Ovary (tissue), 9 donors: ENCODE measurements around the gene ATF6. TPM values are rescaled to one million over a fixed set of nuclear protein-coding genes. Genes with fewer than 3 reads are reported as not detected.
"Not testable (repeated sequence)": the region's sequence is repeated elsewhere in the genome, so short reads cannot be mapped to it uniquely, and the experiment has no call there.

Source experiments
- DNase-seq, 5 donors: peaks; one replicate each; pipeline ENCODE4 v3.0.0-alpha.2; 2019 to 2020
- H3K27ac ChIP-seq, 2 donors: fragments of 200-600 bp; one replicate each; pipeline versions ENCODE4 v1.5.1 to v1.8.0; 2019 to 2022
- H3K27me3 ChIP-seq: fragments of 200-600 bp; one replicate; pipeline ENCODE4 v1.8.0; 2022
- H3K36me3 ChIP-seq: fragments of 200-600 bp; sonication (generic); one replicate; pipeline ENCODE4 v1.5.1; 2019
- H3K4me1 ChIP-seq: one replicate; pipeline ENCODE4 v1.8.1; 2013; ENCODE audit warnings: mild to moderate bottlenecking, moderate library complexity; ENCODE audit not compliant: insufficient read depth
- H3K4me3 ChIP-seq: fragments of 200-600 bp; sonication (generic); one replicate; pipeline ENCODE4 v1.5.1; 2017
- H3K9me3 ChIP-seq, 2 donors: fragments of 200-600 bp in 1 of 2; sonication (generic) in 1 of 2; one replicate each; pipeline versions ENCODE4 v1.5.1 to v1.8.1; 2013 to 2019; ENCODE audit warnings: mild to moderate bottlenecking in 1 of 2, moderate library complexity in 1 of 2
- EP300 ChIP-seq: sonication (generic); formaldehyde crosslinking; IDR thresholded peaks from one replicate; pipeline ENCODE4 v1.6.1; 2017; ENCODE audit warnings: antibody characterized with exemption
- POLR2A ChIP-seq: fragments of 450-650 bp; IDR thresholded peaks from one replicate; pipeline ENCODE4 v1.6.1; 2017; ENCODE audit warnings: antibody characterized with exemption, mild to moderate bottlenecking, moderate library complexity
- WGBS, 3 donors: extraction: QIAGEN DNeasy Blood & Tissue Kit in 1 of 3; methylation state at CpG; one replicate each; pipeline versions ENCODE4 v1.1.5 to v1.1.7; 2013 to 2017; 5-methylcytosine and 5-hydroxymethylcytosine counted together
- intact Hi-C, 4 donors: fragments of 100-400 bp; cut with DNase I; formaldehyde crosslinking; loops; one replicate each; pipeline versions ENCODE4 v1.11.0 to v1.15.1; 2022 to 2023
- polyA plus RNA-seq, 2 donors: library from polyadenylated mRNA; stranded (reverse); fragments of 200-250 nt in 1 of 2; fragments of 350-450 nt in 1 of 2; fragmentation: Illumina TruSeq in 1 of 2; extraction: RNeasy Lipid Tissue Mini Kit (QIAGEN cat#74804) in 1 of 2; gene quantifications; one replicate each; pipeline ENCODE4 v1.2.3, GENCODE V29; 2013 to 2014
- total RNA-seq, 7 donors: library from RNA; depleted of rRNA in 2 of 7; stranded (reverse); fragments of >200 nt in 2 of 7; fragmentation: NEBNext Ultra II Directional in 3 of 7; extraction: Animal tissue kit (Norgen Biotek cat#: 25700) in 3 of 7; gene quantifications; one replicate each; pipeline versions ENCODE4 v1.1.0 to v1.2.4, GENCODE V29; 2016 to 2023
- TF ChIP-seq, protein P1 (sequence below), 3 donors: fragments of 450-650 bp in 2 of 3; fragments of 200-600 bp in 1 of 3; IDR thresholded peaks; one replicate each; pipeline versions ENCODE4 v1.5.1 to v1.8.0; 2016 to 2022; ENCODE audit warnings: antibody characterized with exemption in 3 of 3, mild to moderate bottlenecking in 1 of 3
- donor health status: DM: no; HTN: no; CAD: no; lungs with moderate emphysema.
- donor health status: DM: no; HTN: no; CAD: no.
- donor health status: Bipolar disorder and iron deficiency.
- donor health status: DM: yes; HTN: yes; CAD: no.
- donor health status: DM: no; HTN: no; CAD: no.
- donor health status: DM: yes; HTN: yes; CAD: no.

ATF6 gene
- total and polyA plus RNA-seq, 9 donors: 7.9 to 31.3 (median 23.4) TPM

- TF ChIP-seq POLR2A: no peak
- no peak for TF ChIP-seq EP300
- TF ChIP-seq, protein P1, sequence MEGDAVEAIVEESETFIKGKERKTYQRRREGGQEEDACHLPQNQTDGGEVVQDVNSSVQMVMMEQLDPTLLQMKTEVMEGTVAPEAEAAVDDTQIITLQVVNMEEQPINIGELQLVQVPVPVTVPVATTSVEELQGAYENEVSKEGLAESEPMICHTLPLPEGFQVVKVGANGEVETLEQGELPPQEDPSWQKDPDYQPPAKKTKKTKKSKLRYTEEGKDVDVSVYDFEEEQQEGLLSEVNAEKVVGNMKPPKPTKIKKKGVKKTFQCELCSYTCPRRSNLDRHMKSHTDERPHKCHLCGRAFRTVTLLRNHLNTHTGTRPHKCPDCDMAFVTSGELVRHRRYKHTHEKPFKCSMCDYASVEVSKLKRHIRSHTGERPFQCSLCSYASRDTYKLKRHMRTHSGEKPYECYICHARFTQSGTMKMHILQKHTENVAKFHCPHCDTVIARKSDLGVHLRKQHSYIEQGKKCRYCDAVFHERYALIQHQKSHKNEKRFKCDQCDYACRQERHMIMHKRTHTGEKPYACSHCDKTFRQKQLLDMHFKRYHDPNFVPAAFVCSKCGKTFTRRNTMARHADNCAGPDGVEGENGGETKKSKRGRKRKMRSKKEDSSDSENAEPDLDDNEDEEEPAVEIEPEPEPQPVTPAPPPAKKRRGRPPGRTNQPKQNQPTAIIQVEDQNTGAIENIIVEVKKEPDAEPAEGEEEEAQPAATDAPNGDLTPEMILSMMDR (IDR thresholded peaks at IDR 0.05): no peak
- no peaks in the 10 kb centered on the region for H3K27me3 ChIP-seq
- no peaks in the 10 kb centered on the region for H3K36me3 ChIP-seq
- no peaks in the 10 kb centered on the region for H3K9me3 ChIP-seq
- H3K27ac ChIP-seq: no peak overlapping the region
- H3K4me3 ChIP-seq: no peak overlapping the region
- no peaks in the 10 kb centered on the region for H3K4me1 ChIP-seq
- no peak for DNase-seq
- 90 to 93% (median 92%) methylated on average over 1 of the region's 1 CpG for WGBS, 3 donors
- intact Hi-C loops: no loop called here
Observed at GRCh38 chr1:161824618-161825017, 58.5 kb downstream of the ATF6 start.

DNA sequence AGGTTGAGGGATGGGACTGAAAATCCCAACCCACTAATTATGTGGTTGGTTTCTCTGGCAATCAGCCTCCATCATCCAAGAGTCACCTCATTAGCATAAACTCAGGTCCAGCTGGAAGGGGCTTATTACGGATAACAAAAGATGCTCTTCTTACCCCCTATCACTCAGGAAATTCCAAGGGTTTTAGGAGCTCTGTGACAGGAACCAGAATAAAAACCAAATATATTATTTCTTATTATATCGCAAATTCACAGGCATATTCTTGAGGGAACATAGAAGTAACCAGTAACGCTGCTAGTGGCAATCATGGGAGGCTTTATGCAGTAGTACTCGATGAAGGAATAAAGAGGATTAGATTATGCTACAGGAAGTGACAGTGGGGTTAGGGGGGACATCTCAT lies 59.7 kb downstream of the ATF6 start:
- Histone ChIP-seq H3K9me3 (no peaks in the 10 kb centered on the region), H3K27me3 (no peaks in the 10 kb centered on the region), H3K4me3 (no peak overlapping the region), H3K27ac (no peak overlapping the region), H3K4me1 (no peaks in the 10 kb centered on the region), H3K36me3 (no peaks in the 10 kb centered on the region)
- TF ChIP-seq, protein P1 (IDR thresholded peaks at IDR 0.05): no peak
- TF ChIP-seq EP300: no peak
- WGBS, 3 donors: 95 to 98% (median 98%) methylated on average over 4 of the region's 4 CpGs
- DNase-seq: no peak
- intact Hi-C loops: no loop called here

DNA sequence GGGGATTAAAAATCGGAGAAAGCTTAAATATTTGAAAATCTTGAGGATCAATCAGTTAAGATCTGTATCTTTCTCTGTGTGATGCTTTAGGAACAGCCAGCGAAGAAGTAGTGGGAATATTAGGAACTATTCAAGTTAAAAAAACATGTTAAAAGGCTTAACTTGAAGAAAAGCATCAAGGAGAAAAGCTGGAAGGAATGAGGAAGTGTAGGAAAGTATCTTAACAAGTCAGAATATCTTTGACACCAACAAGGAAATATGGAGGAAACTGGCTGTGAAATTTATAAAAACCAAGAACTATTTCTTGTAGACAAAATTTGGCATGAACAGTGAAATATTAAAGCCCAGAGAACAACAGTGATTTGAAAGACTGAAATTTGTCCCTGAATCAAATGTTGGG lies 60.4 kb downstream of the ATF6 start:
- no peaks in the 10 kb centered on the region for H3K36me3 ChIP-seq
- intact Hi-C loops: no loop called here
- H3K4me3 ChIP-seq: no peak overlapping the region
- no peak overlapping the region for H3K27ac ChIP-seq
- H3K4me1 ChIP-seq: no peaks in the 10 kb centered on the region
- TF ChIP-seq, protein P1 (IDR thresholded peaks at IDR 0.05): no peak
- TF ChIP-seq EP300: no peak
- TF ChIP-seq POLR2A: no peak
- no peak for DNase-seq
- WGBS, 3 donors: 93 to 97% (median 93%) methylated on average over 2 of the region's 2 CpGs
- H3K27me3 ChIP-seq: no peaks in the 10 kb centered on the region
- no peaks in the 10 kb centered on the region for H3K9me3 ChIP-seq

- no peaks in the 10 kb centered on the region for H3K4me1 ChIP-seq
- WGBS, 3 donors: 50 to 52% (median 50%) methylated on average over 2 of the region's 2 CpGs
- TF ChIP-seq, protein P1 (IDR thresholded peaks at IDR 0.05): no peak
- TF ChIP-seq EP300: no peak
- no peak for TF ChIP-seq POLR2A
- intact Hi-C loops: no loop called here
- no peak overlapping the region for H3K27ac ChIP-seq
- no peaks in the 10 kb centered on the region for H3K27me3 ChIP-seq
- no peaks in the 10 kb centered on the region for H3K9me3 ChIP-seq
- H3K36me3 ChIP-seq: no peaks in the 10 kb centered on the region
- H3K4me3 ChIP-seq: no peak overlapping the region
- no peak for DNase-seq
Observed at GRCh38 chr1:161827786-161828185, 61.7 kb downstream of the ATF6 start.

GRCh38 chr1:161832299-161832907 lies 66.3 kb downstream of the ATF6 start:
- not testable (repeated sequence) for H3K9me3 ChIP-seq
- 94 to 99% (median 98%) methylated on average over 10 of the region's 10 CpGs for WGBS, 3 donors

More at GRCh38 chr1:161832299-161832907, 66.3 kb downstream of the ATF6 start:
- H3K27me3 ChIP-seq, DNase-seq, H3K36me3 ChIP-seq, H3K4me1 ChIP-seq, intact Hi-C loops, H3K4me3 ChIP-seq, H3K27ac ChIP-seq: not testable (repeated sequence)
